ENCODE results near the gene ACTC1. TPM values are rescaled to one million over a fixed set of nuclear protein-coding genes. Genes with fewer than 3 reads are reported as not detected.

ACTC1 gene
- total RNA-seq, 1 donor from 2014 or later: 7,970 TPM

- DNase-seq (ENCODE audit: low read depth): no peak
Observed at GRCh38 chr15:34802371-34802770, 7.0 kb upstream of the ACTC1 start.

GRCh38 chr15:34799149-34800101, 4.1 kb upstream of the ACTC1 start:
- peak; percentile 96 for DNase-seq (ENCODE audit: low read depth)

GRCh38 chr15:34796847-34797435, 1.6 kb upstream of the ACTC1 start:
- DNase-seq (ENCODE audit: low read depth): peak; percentile 80

GRCh38 chr15:34794590-34795206, 651 bp downstream of the ACTC1 start:
- peak; percentile 53 for DNase-seq (ENCODE audit: low read depth)

- DNase-seq (ENCODE audit: low read depth): peak; percentile 61
Observed at GRCh38 chr15:34793901-34794300, 1.4 kb downstream of the ACTC1 start.

- DNase-seq (ENCODE audit: low read depth): peak; percentile 56
Observed at GRCh38 chr15:34793071-34793470, 2.3 kb downstream of the ACTC1 start.

GRCh38 chr15:34791701-34792100, 3.6 kb downstream of the ACTC1 start:
- peak; percentile 56 for DNase-seq (ENCODE audit: low read depth)

- DNase-seq (ENCODE audit: low read depth): peak; percentile 55
Observed at GRCh38 chr15:34790121-34790520, 5.2 kb downstream of the ACTC1 start.

GRCh38 chr15:34789326-34789725, 6.0 kb downstream of the ACTC1 start:
- DNase-seq (ENCODE audit: low read depth): peak; percentile 89

GRCh38 chr15:34786206-34786605, 9.1 kb downstream of the ACTC1 start:
- DNase-seq (ENCODE audit: low read depth): peak; percentile 49

GRCh38 chr15:34783991-34784390, 11.4 kb downstream of the ACTC1 start:
- DNase-seq (ENCODE audit: low read depth): peak; percentile 82

GRCh38 chr15:34783431-34783830, 11.9 kb downstream of the ACTC1 start:
- DNase-seq (ENCODE audit: low read depth): peak; percentile 82

- no peak for DNase-seq (ENCODE audit: low read depth)
Observed at GRCh38 chr15:34782901-34783300, 12.4 kb downstream of the ACTC1 start.

- no peak for DNase-seq (ENCODE audit: low read depth)
Observed at GRCh38 chr15:34780725-34781124, 14.6 kb downstream of the ACTC1 start.

- DNase-seq (ENCODE audit: low read depth): no peak
Observed at GRCh38 chr15:34776606-34777105, 18.7 kb downstream of the ACTC1 start.

- DNase-seq (ENCODE audit: low read depth): no peak
Observed at GRCh38 chr15:34773917-34774316, 21.4 kb downstream of the ACTC1 start.

- no peak for DNase-seq (ENCODE audit: low read depth)
Observed at GRCh38 chr15:34773013-34773412, 22.3 kb downstream of the ACTC1 start.

- no peak for DNase-seq (ENCODE audit: low read depth)
Observed at GRCh38 chr15:34772312-34772711, 23.0 kb downstream of the ACTC1 start.

- no peak for DNase-seq (ENCODE audit: low read depth)
Observed at GRCh38 chr15:34769711-34770110, 25.6 kb downstream of the ACTC1 start.

- no peak for DNase-seq (ENCODE audit: low read depth)
Observed at GRCh38 chr15:34768530-34768929, 26.8 kb downstream of the ACTC1 start.

- no peak for DNase-seq (ENCODE audit: low read depth)
Observed at GRCh38 chr15:34765741-34766140, 29.6 kb downstream of the ACTC1 start.

- no peak for DNase-seq (ENCODE audit: low read depth)
Observed at GRCh38 chr15:34760909-34761308, 34.4 kb downstream of the ACTC1 start.

All from myocyte (in vitro differentiated cells).